ENCODE results near the gene P3H3. TPM values are rescaled to one million over a fixed set of nuclear protein-coding genes. Genes with fewer than 3 reads are reported as not detected.

The P3H3 gene
- 1 to 10 TPM in 1 of 2 experiments, under 1 TPM in 1; 0.86 to 1.3 TPM for total RNA-seq

GRCh38 chr12:6827982-6828780 lies at the start of gene P3H3:
Gene P3H3, plus strand, starts transcription at chr12:6828407. Its CDS starts 34 bp downstream, at chr12:6828441.
- H3K9me3 Mint-ChIP-seq (ENCODE audit: low read depth) = no peaks in the 10 kb centered on the region
- H3K36me3 Mint-ChIP-seq (ENCODE audit: low read depth) = no peaks in the 10 kb centered on the region
- ChIA-PET POLR2A (interaction anchor here (0.7 kb wide), 1 partner anchor 39 kb away, joined by 4 read pairs; the partner anchor contains the start of gene CD4), CTCF (interaction anchor here (0.7 to 6.3 kb wide), 6 partner anchors 16 to 90 kb away, joined by 3 to 54 read pairs (median 3); partner anchors contain the start of genes CDCA3 and MLF2)
- DNase-seq = peak; percentile 49
- peak within 1 kb of the TSS; percentile 77 for H3K4me3 Mint-ChIP-seq
- intact Hi-C loops (cut with DNase I, micrococcal nuclease) = loop anchor here in 1 of 2 experiments (5.0 kb wide), 2 partner anchors 36 to 221 kb away; partner anchors contain the start of gene CHD4
- H3K4me1 Mint-ChIP-seq = peaks cover 22% of the 10 kb centered on the region
- H3K27ac Mint-ChIP-seq = peak within 1 kb of the TSS; percentile 74
- peak; percentile 21 for ATAC-seq
- peaks cover 28% of the 10 kb centered on the region for H3K27me3 Mint-ChIP-seq

GRCh38 chr12:6778574-6779550 lies 49.3 kb upstream of the P3H3 start:
- Mint-ChIP-seq H3K4me1 (peaks cover 91% of the 10 kb centered on the region), H3K27me3 (peaks cover 5% of the 10 kb centered on the region), H3K27ac (peak overlapping the region; percentile 84), H3K4me3 (peak overlapping the region; percentile 72), H3K9me3 (ENCODE audit: low read depth) (no peaks in the 10 kb centered on the region), H3K36me3 (ENCODE audit: low read depth) (peaks cover 40% of the 10 kb centered on the region)
- intact Hi-C loops (cut with DNase I, micrococcal nuclease) = loop anchor here (1.0 to 5.0 kb wide), 10 partner anchors 10 to 162 kb away; partner anchors contain the start of genes ZNF384 (in 2 of the 2), CD4 (in 1 of the 2), COPS7A (in 1 of the 2) and MLF2 (in 1 of the 2)
- peak; percentile 95 for DNase-seq
- ChIA-PET CTCF (interaction anchor here (0.5 to 4.7 kb wide), 15 partner anchors 8 to 177 kb away, joined by 3 to 37 read pairs (median 4); partner anchors contain the start of genes CD4, CDCA3, COPS7A and MLF2), POLR2A (interaction anchor here (0.6 to 0.8 kb wide), 2 partner anchors 163 to 245 kb away, joined by 3 to 5 read pairs; no protein-coding TSS in a partner anchor)
- peak; percentile 59 for ATAC-seq

GRCh38 chr12:6779708-6780432 lies 48.3 kb upstream of the P3H3 start:
- peak overlapping the region; percentile 1 for H3K4me3 Mint-ChIP-seq
- intact Hi-C loops (cut with DNase I, micrococcal nuclease) = loop anchor here (1.0 to 5.0 kb wide), 12 partner anchors 9 to 338 kb away; partner anchors contain the start of genes MLF2 (in 2 of the 2), ZNF384 (in 2 of the 2), CD27 (in 1 of the 2) and CD4 (in 1 of the 2)
- H3K9me3 Mint-ChIP-seq (ENCODE audit: low read depth) = no peaks in the 10 kb centered on the region
- ATAC-seq = peak; percentile 35
- POLR2A ChIA-PET = interaction anchor here (0.6 to 1.9 kb wide), 8 partner anchors 10 to 99 kb away, joined by 3 to 14 read pairs (median 4); partner anchors contain the start of genes CD4, CDCA3, MLF2 and USP5
- H3K27ac Mint-ChIP-seq = peak overlapping the region; percentile 84
- H3K36me3 Mint-ChIP-seq (ENCODE audit: low read depth) = peaks cover 31% of the 10 kb centered on the region
- H3K4me1 Mint-ChIP-seq = peaks cover 91% of the 10 kb centered on the region
- peak; percentile 54 for DNase-seq
- CTCF ChIA-PET = interaction anchor here (0.5 to 4.7 kb wide), 16 partner anchors 9 to 358 kb away, joined by 3 to 37 read pairs (median 4); partner anchors contain the start of genes CD4, CDCA3, LAG3 and MLF2
- peaks cover 2% of the 10 kb centered on the region for H3K27me3 Mint-ChIP-seq

GRCh38 chr12:6780573-6780972 lies 47.6 kb upstream of the P3H3 start:
- ChIA-PET POLR2A (interaction anchor here (0.7 to 1.9 kb wide), 9 partner anchors 9 to 248 kb away, joined by 3 to 14 read pairs (median 4); partner anchors contain the start of genes CD4, CDCA3, MLF2 and SPSB2), CTCF (interaction anchor here (0.5 to 4.7 kb wide), 17 partner anchors 9 to 359 kb away, joined by 3 to 37 read pairs (median 4); partner anchors contain the start of genes CD4, CDCA3, COPS7A and LAG3)
- peak; percentile 70 for ATAC-seq
- Mint-ChIP-seq H3K4me3 (peak overlapping the region; percentile 57), H3K9me3 (ENCODE audit: low read depth) (no peaks in the 10 kb centered on the region), H3K27ac (peak overlapping the region; percentile 84), H3K36me3 (ENCODE audit: low read depth) (peaks cover 24% of the 10 kb centered on the region), H3K4me1 (peaks cover 91% of the 10 kb centered on the region), H3K27me3 (peaks cover 2% of the 10 kb centered on the region)
- intact Hi-C loops (cut with DNase I, micrococcal nuclease) = loop anchor here (1.0 to 5.0 kb wide), 3 partner anchors 27 to 338 kb away; partner anchors contain the start of genes CD27 (in 1 of the 2) and MLF2 (in 1 of the 2)
- peak; percentile 72 for DNase-seq

- H3K27me3 Mint-ChIP-seq = no peaks in the 10 kb centered on the region
- peaks cover 12% of the 10 kb centered on the region for H3K36me3 Mint-ChIP-seq (ENCODE audit: low read depth)
- CTCF ChIA-PET = interaction anchor here (0.5 to 4.7 kb wide), 10 partner anchors 7 to 143 kb away, joined by 3 to 37 read pairs (median 4); partner anchors contain the start of genes CD4, LAG3, MLF2 and PTMS
- intact Hi-C loops (cut with DNase I, micrococcal nuclease) = loop anchor here in 1 of 2 experiments (5.0 kb wide), 1 partner anchor 340 kb away; the partner anchor contains the start of gene CD27
- H3K9me3 Mint-ChIP-seq (ENCODE audit: low read depth) = no peaks in the 10 kb centered on the region
- peak overlapping the region; percentile 31 for H3K4me3 Mint-ChIP-seq
- ATAC-seq (no peak), DNase-seq (no peak)
- H3K27ac Mint-ChIP-seq = peak overlapping the region; percentile 71
- POLR2A ChIA-PET = interaction anchor here (0.6 to 1.3 kb wide), 3 partner anchors 11 to 858 kb away, joined by 3 to 4 read pairs (median 3); partner anchors contain the start of genes C12orf57 and RNU7-1
- peaks cover 91% of the 10 kb centered on the region for H3K4me1 Mint-ChIP-seq
These were observed 46.1 kb upstream of the P3H3 start for GRCh38 chr12:6782119-6782518.

- H3K27ac Mint-ChIP-seq = peak overlapping the region; percentile 86
- ChIA-PET POLR2A (interaction anchor here (1.1 to 1.3 kb wide), 3 partner anchors 8 to 161 kb away, joined by 3 to 4 read pairs (median 3); partner anchors contain the start of genes C12orf57 and RNU7-1), CTCF (interaction anchor here (0.5 to 4.7 kb wide), 14 partner anchors 6 to 216 kb away, joined by 3 to 37 read pairs (median 3); partner anchors contain the start of genes CD4, LAG3 and MLF2)
- H3K9me3 Mint-ChIP-seq (ENCODE audit: low read depth) = no peaks in the 10 kb centered on the region
- peak; percentile 52 for DNase-seq
- intact Hi-C loops (cut with DNase I, micrococcal nuclease) = loop anchor here in 1 of 2 experiments (5.0 kb wide), 1 partner anchor 341 kb away; the partner anchor contains the start of gene CD27
- ATAC-seq = no peak
- peak overlapping the region; percentile 22 for H3K4me3 Mint-ChIP-seq
- H3K36me3 Mint-ChIP-seq (ENCODE audit: low read depth) = peaks cover 7% of the 10 kb centered on the region
- H3K4me1 Mint-ChIP-seq = peaks cover 86% of the 10 kb centered on the region
- no peaks in the 10 kb centered on the region for H3K27me3 Mint-ChIP-seq
These were observed 45.2 kb upstream of the P3H3 start for GRCh38 chr12:6782850-6783566.

GRCh38 chr12:6783828-6784227 lies 44.4 kb upstream of the P3H3 start:
- H3K27me3 Mint-ChIP-seq = no peaks in the 10 kb centered on the region
- H3K9me3 Mint-ChIP-seq (ENCODE audit: low read depth) = no peaks in the 10 kb centered on the region
- no peak for DNase-seq
- no peak overlapping the region for H3K4me3 Mint-ChIP-seq
- peaks cover 86% of the 10 kb centered on the region for H3K4me1 Mint-ChIP-seq
- CTCF ChIA-PET = interaction anchor here (0.5 to 2.3 kb wide), 9 partner anchors 11 to 1223 kb away, joined by 3 to 9 read pairs (median 6); partner anchors contain the start of genes LAG3, MLF2 and PTMS
- intact Hi-C loops (cut with DNase I, micrococcal nuclease) = loop anchor here in 1 of 2 experiments (5.0 kb wide), 1 partner anchor 342 kb away; the partner anchor contains the start of gene CD27
- no peaks in the 10 kb centered on the region for H3K36me3 Mint-ChIP-seq (ENCODE audit: low read depth)
- no peak for ATAC-seq
- POLR2A ChIA-PET = interaction anchor here (1.3 kb wide), 1 partner anchor 9 kb away, joined by 3 read pairs; no protein-coding TSS in a partner anchor
- peak overlapping the region; percentile 59 for H3K27ac Mint-ChIP-seq

- ChIA-PET CTCF (interaction anchor here (0.5 to 2.3 kb wide), 9 partner anchors 12 to 1222 kb away, joined by 3 to 9 read pairs (median 6); partner anchors contain the start of genes LAG3, MLF2 and PTMS), POLR2A (interaction anchor here (1.3 kb wide), 1 partner anchor 10 kb away, joined by 3 read pairs; no protein-coding TSS in a partner anchor)
- H3K27me3 Mint-ChIP-seq = no peaks in the 10 kb centered on the region
- no peak overlapping the region for H3K4me3 Mint-ChIP-seq
- ATAC-seq (no peak), DNase-seq (no peak)
- H3K9me3 Mint-ChIP-seq (ENCODE audit: low read depth) = no peaks in the 10 kb centered on the region
- H3K36me3 Mint-ChIP-seq (ENCODE audit: low read depth) = no peaks in the 10 kb centered on the region
- H3K4me1 Mint-ChIP-seq = peaks cover 86% of the 10 kb centered on the region
- no peak overlapping the region for H3K27ac Mint-ChIP-seq
- intact Hi-C loops (cut with DNase I, micrococcal nuclease) = loop anchor here in 1 of 2 experiments (5.0 kb wide), 1 partner anchor 342 kb away; the partner anchor contains the start of gene CD27
These were observed 43.9 kb upstream of the P3H3 start for GRCh38 chr12:6784296-6784695.
